CD14-positive monocyte (primary cell): ENCODE results near the gene GLCE. TPM values are rescaled to one million over a fixed set of nuclear protein-coding genes. Genes with fewer than 3 reads are reported as not detected.

Experiments
- DNase-seq, 3 donors: peaks; one replicate each; pipeline ENCODE4 v3.0.0-alpha.2; 2011 to 2022
- H2AFZ ChIP-seq: 2 replicates; pipeline ENCODE4 v1.6.0; 2012; ENCODE audit warnings: mild to moderate bottlenecking, low read depth, low read length, inconsistent platforms; ENCODE audit not compliant: insufficient read depth, poor library complexity, severe bottlenecking
- H3K27ac ChIP-seq, 2 donors: 1 replicate in 1 of 2; 2 replicates in 1 of 2; pipeline ENCODE4 v1.5.1; 2012 to 2013; ENCODE audit warnings: low read length in 2 of 2, control low read depth in 1 of 2, inconsistent platforms in 1 of 2, low read depth in 1 of 2, mild to moderate bottlenecking in 1 of 2
- H3K27me3 ChIP-seq, 2 donors: one replicate each; pipeline versions ENCODE4 v1.6.0 to v1.6.1; 2011 to 2013; ENCODE audit warnings: low read length in 2 of 2; ENCODE audit not compliant: control insufficient read depth in 2 of 2, insufficient read depth in 2 of 2
- H3K36me3 ChIP-seq, 2 donors: replicated peaks in 1 of 2; 1 replicate in 1 of 2; 2 replicates in 1 of 2; pipeline versions ENCODE4 v1.5.1 to v1.6.1; 2012 to 2013; ENCODE audit warnings: low read length in 2 of 2, control low read depth in 1 of 2, inconsistent platforms in 1 of 2, mild to moderate bottlenecking in 1 of 2; ENCODE audit not compliant: insufficient read depth in 2 of 2, control insufficient read depth in 1 of 2
- H3K4me1 ChIP-seq, 2 donors: 1 replicate in 1 of 2; 2 replicates in 1 of 2; pipeline versions ENCODE4 v1.5.1 to v1.6.1; 2012 to 2013; ENCODE audit warnings: low read length in 2 of 2, control low read depth in 1 of 2, inconsistent platforms in 1 of 2, mild to moderate bottlenecking in 1 of 2, moderate library complexity in 1 of 2; ENCODE audit not compliant: insufficient read depth in 2 of 2, control insufficient read depth in 1 of 2
- H3K4me2 ChIP-seq: replicated peaks from 2 replicates; pipeline ENCODE3; 2012; ENCODE audit warnings: low read length, moderate library complexity, mild to moderate bottlenecking; ENCODE audit not compliant: poor library complexity, severe bottlenecking; ENCODE audit errors: extremely low read depth
- H3K4me3 ChIP-seq, 3 experiments: fragments of 200-600 bp in 1 of 3; sonication (generic) in 1 of 3; replicated peaks in 1 of 3; 1 replicate in 2 of 3; 2 replicates in 1 of 3; pipeline ENCODE4 v1.5.1; 2011 to 2013; ENCODE audit warnings: low read length in 3 of 3, mild to moderate bottlenecking in 3 of 3, control low read depth in 2 of 3, low read depth in 2 of 3, inconsistent platforms in 1 of 3, moderate library complexity in 1 of 3
- H3K79me2 ChIP-seq: 2 replicates; pipeline ENCODE4 v1.6.0; 2012; ENCODE audit warnings: mild to moderate bottlenecking, control low read depth, inconsistent platforms, low read length, moderate library complexity; ENCODE audit not compliant: insufficient read depth
- H3K9ac ChIP-seq: 2 replicates; pipeline ENCODE4 v1.6.0; 2017; ENCODE audit warnings: low read length, mild to moderate bottlenecking; ENCODE audit not compliant: insufficient read depth, poor library complexity, severe bottlenecking
- H3K9me3 ChIP-seq, 2 donors: replicated peaks in 1 of 2; 1 replicate in 1 of 2; 2 replicates in 1 of 2; pipeline versions ENCODE4 v1.5.1 to v1.6.1; 2012 to 2013; ENCODE audit warnings: low read length in 2 of 2, control low read depth in 1 of 2; ENCODE audit not compliant: control insufficient read depth in 1 of 2, insufficient read depth in 1 of 2
- H4K20me1 ChIP-seq: 2 replicates; pipeline ENCODE4 v1.6.0; 2012; ENCODE audit warnings: mild to moderate bottlenecking, low read length, control low read depth, moderate library complexity; ENCODE audit not compliant: insufficient read depth
- H3K27ac Mint-ChIP-seq, 7 donors: one replicate each; pipeline ENCODE4 v1.8.0; 2020; ENCODE audit warnings: mild to moderate bottlenecking in 7 of 7, mixed read lengths in 7 of 7, moderate library complexity in 6 of 7, inconsistent platforms in 2 of 7
- H3K27me3 Mint-ChIP-seq, 3 donors: one replicate each; pipeline ENCODE4 v1.8.0; 2021 to 2022; ENCODE audit warnings: low read depth in 3 of 3, mild to moderate bottlenecking in 3 of 3, mixed read lengths in 3 of 3, moderate library complexity in 3 of 3, inconsistent platforms in 1 of 3
- H3K36me3 Mint-ChIP-seq, 2 donors: one replicate each; pipeline ENCODE4 v1.8.0; 2020; ENCODE audit warnings: mixed read lengths in 2 of 2, inconsistent platforms in 1 of 2, mild to moderate bottlenecking in 1 of 2
- H3K4me1 Mint-ChIP-seq: one replicate; pipeline ENCODE4 v1.8.0; 2020; ENCODE audit warnings: mild to moderate bottlenecking, mixed read lengths
- H3K4me3 Mint-ChIP-seq, 2 donors: one replicate each; pipeline ENCODE4 v1.8.0; 2020; ENCODE audit warnings: mild to moderate bottlenecking in 2 of 2, mixed read lengths in 2 of 2, moderate library complexity in 1 of 2
- H3K9me3 Mint-ChIP-seq, 7 donors: one replicate each; pipeline ENCODE4 v1.8.0; 2020 to 2022; ENCODE audit warnings: mixed read lengths in 7 of 7, mild to moderate bottlenecking in 6 of 7, moderate library complexity in 6 of 7, inconsistent platforms in 2 of 7
- CTCF ChIP-seq: fragments of 200-600 bp; IDR thresholded peaks from one replicate; pipeline ENCODE4 v1.8.0; 2022; ENCODE audit warnings: antibody characterized with exemption, mild to moderate bottlenecking
- WGBS: methylation state at CpG from one replicate; pipeline ENCODE4 v1.1.5; 2013; ENCODE audit warnings: missing lambda C conversion rate; ENCODE audit not compliant: insufficient coverage; 5-methylcytosine and 5-hydroxymethylcytosine counted together
- intact Hi-C, 2 donors: fragments of 100-400 bp; cut with micrococcal nuclease; formaldehyde crosslinking; loops; one replicate each; pipeline versions ENCODE4 v1.15.0 to v1.15.1; 2023
- polyA plus RNA-seq, 3 donors: library from polyadenylated mRNA; depleted of rRNA in 1 of 3; unstranded in 2 of 3; stranded (reverse) in 1 of 3; fragments of 300-500 nt in 2 of 3; fragments of >200 nt in 1 of 3; fragmentation: Illumina TruSeq in 2 of 3; gene quantifications; 1 replicate in 2 of 3; 2 replicates in 1 of 3; pipeline ENCODE4 v1.2.3, GENCODE V29; 2012 to 2021

The GLCE gene
- polyA plus RNA-seq, 3 donors: 11.0 to 24.3 (median 24.0) TPM

GRCh38 chr15:69288531-69289341, 128.3 kb downstream of the GLCE start:
- DNase-seq: no peak
- WGBS: 90% methylated on average over 10 of the region's 11 CpGs
- H3K36me3 ChIP-seq: no peaks in the 10 kb centered on the region
- no peak overlapping the region for H2AFZ ChIP-seq
- TF ChIP-seq CTCF: no peak
- no peaks in the 10 kb centered on the region for H3K9me3 ChIP-seq
- no peaks in the 10 kb centered on the region for H3K36me3 Mint-ChIP-seq
- no peaks in the 10 kb centered on the region for H4K20me1 ChIP-seq
- peaks cover 0 to 4% (median 4%) of the 10 kb centered on the region in 3 donors for H3K27me3 Mint-ChIP-seq
- no peaks in the 10 kb centered on the region for H3K9me3 Mint-ChIP-seq
- no peak overlapping the region for H3K9ac ChIP-seq
- H3K4me3 Mint-ChIP-seq: no peak overlapping the region
- H3K4me1 Mint-ChIP-seq: no peaks in the 10 kb centered on the region
- no peaks in the 10 kb centered on the region for H3K4me1 ChIP-seq
- no peak overlapping the region for H3K27ac ChIP-seq
- intact Hi-C loops: no loop called here
- no peak overlapping the region for H3K27ac Mint-ChIP-seq
- H3K4me2 ChIP-seq: no peak overlapping the region
- no peak overlapping the region for H3K4me3 ChIP-seq
- no peaks in the 10 kb centered on the region for H3K27me3 ChIP-seq
- H3K79me2 ChIP-seq: no peaks in the 10 kb centered on the region

DNA sequence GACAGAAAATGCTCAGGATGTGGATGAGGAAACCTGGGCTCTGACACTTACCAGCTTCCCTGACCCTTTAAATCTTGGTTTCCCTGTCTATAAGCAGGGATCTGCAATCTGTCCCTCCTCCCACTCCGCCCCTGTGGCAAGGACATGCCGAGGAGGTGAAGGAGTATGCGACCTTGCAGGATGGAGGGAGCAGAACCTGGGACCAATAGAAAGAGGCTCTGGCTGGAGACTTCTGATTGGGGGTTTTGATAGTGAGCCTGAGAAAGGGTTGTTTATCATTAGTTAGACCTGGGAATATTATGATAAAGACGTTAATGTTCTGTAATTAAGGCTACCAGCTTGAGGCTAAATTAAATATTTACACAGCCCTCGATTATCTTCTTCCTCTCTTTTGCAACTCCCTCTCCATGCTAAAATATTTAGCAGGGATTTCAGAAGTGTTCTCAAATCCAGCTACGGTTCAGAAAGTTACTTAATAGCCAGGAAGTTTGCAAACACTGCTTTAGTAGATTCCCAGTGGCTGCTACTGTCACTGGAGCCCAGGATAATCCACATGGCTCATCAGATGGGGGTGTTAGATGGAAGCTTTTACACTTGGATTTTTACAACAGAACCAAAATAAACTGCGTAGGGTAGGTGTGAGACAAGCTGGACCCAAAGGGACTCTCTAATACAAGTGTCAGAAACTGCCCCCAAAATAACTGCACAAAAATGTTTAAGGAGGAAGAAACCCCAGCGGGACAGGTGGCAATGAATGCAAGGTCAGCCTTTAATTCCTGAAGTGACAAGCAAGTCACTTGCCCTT, 129.1 kb downstream of the GLCE start:
- Histone ChIP-seq H3K36me3 (no peaks in the 10 kb centered on the region), H2AFZ (no peak overlapping the region), H3K9ac (no peak overlapping the region), H4K20me1 (no peaks in the 10 kb centered on the region), H3K4me1 (no peaks in the 10 kb centered on the region), H3K4me2 (no peak overlapping the region), H3K27ac (no peak overlapping the region), H3K4me3 (no peak overlapping the region), H3K79me2 (no peaks in the 10 kb centered on the region), H3K9me3 (no peaks in the 10 kb centered on the region), H3K27me3 (no peaks in the 10 kb centered on the region)
- DNase-seq: no peak
- Mint-ChIP-seq H3K4me3 (no peak overlapping the region), H3K27me3 (peaks cover 0 to 7% (median 4%) of the 10 kb centered on the region in 3 donors), H3K36me3 (no peaks in the 10 kb centered on the region), H3K4me1 (no peaks in the 10 kb centered on the region), H3K9me3 (no peaks in the 10 kb centered on the region), H3K27ac (no peak overlapping the region)
- TF ChIP-seq CTCF: no peak
- 64% methylated on average over 3 of the region's 8 CpGs for WGBS
- intact Hi-C loops: no loop called here
